MM.1S (cell line): ENCODE measurements around the gene ZBTB18.

Experiments
- CTCF ChIP-seq: fragments of 300-600 bp; sonication (generic); IDR thresholded peaks from 2 replicates; pipeline ENCODE4 v1.5.1; 2016; ENCODE audit warnings: antibody characterized with exemption, low read length, mixed read lengths
- EZH2 ChIP-seq: fragments of 300-600 bp; sonication (generic); optimal IDR thresholded peaks from 2 replicates; pipeline ENCODE3; 2017; ENCODE audit warnings: low read depth, mild to moderate bottlenecking, antibody characterized with exemption, low read length, mixed read lengths
- EZH2phosphoT487 ChIP-seq: fragments of 300-600 bp; sonication (generic); IDR thresholded peaks from 2 replicates; pipeline ENCODE4 v1.6.1; 2018; ENCODE audit warnings: antibody characterized with exemption, low read length

GRCh38 chr1:244011271-244011670, 39.8 kb upstream of the ZBTB18 start:
- no peak for TF ChIP-seq CTCF
- TF ChIP-seq EZH2phosphoT487, result no peak
- TF ChIP-seq EZH2, result no peak
